ENCODE measurements around the gene ST3GAL4. TPM values are rescaled to one million over a fixed set of nuclear protein-coding genes. Genes with fewer than 3 reads are reported as not detected.

Gene ST3GAL4
- total and polyA plus RNA-seq, 2 experiments from 2014 or later: 27.3 to 53.3 TPM

- no peaks in the 10 kb centered on the region for H3K27me3 ChIP-seq (replicated peaks; ENCODE audit: insufficient read depth)
- no peak for TF ChIP-seq EZH2phosphoT487 (IDR thresholded peaks at IDR 0.05; ENCODE audit: insufficient read depth, low read depth)
- TF ChIP-seq EZH2 (IDR thresholded peaks at IDR 0.05; ENCODE audit: insufficient read depth, poor library complexity, severe bottlenecking): no peak
- DNase-seq: peak; percentile 45
- H3K4me2 ChIP-seq (ENCODE audit: unreplicated experiment): peak overlapping the region; percentile 93
- H3K9ac ChIP-seq: peak overlapping the region; percentile 89
- H3K79me2 ChIP-seq (ENCODE audit: insufficient read depth): peaks cover 79% of the 10 kb centered on the region
- H3K9me3 ChIP-seq (ENCODE audit: low read depth): no peaks in the 10 kb centered on the region
- WGBS, 2 experiments (ENCODE audit: low coverage in 1 of 2, low lambda C conversion rate in 2 of 2, missing lambda C conversion rate in 2 of 2): 27 to 29% methylated on average over 18 of the region's 18 CpGs
- no peaks in the 10 kb centered on the region for H3K9me2 ChIP-seq (ENCODE audit: insufficient read depth)
- H3K36me3 ChIP-seq (ENCODE audit: low read depth): no peaks in the 10 kb centered on the region
- no peaks in the 10 kb centered on the region for H4K20me1 ChIP-seq (ENCODE audit: insufficient read depth)
- in situ Hi-C loops (cut with MboI): no loop called here
- H3F3A ChIP-seq (ENCODE audit: insufficient read depth): peaks cover 14% of the 10 kb centered on the region
- peak overlapping the region; percentile 80 for H3K4me3 ChIP-seq
- peak overlapping the region; percentile 95; the same call in 1 of the 2 replicates for H3K27ac ChIP-seq
- peaks cover 47% of the 10 kb centered on the region for H3K4me1 ChIP-seq (ENCODE audit: insufficient read depth)
- H2AFZ ChIP-seq: peak overlapping the region; percentile 31; the same call in 1 of the 2 replicates
Observed at GRCh38 chr11:126357969-126358762, 2.7 kb downstream of the ST3GAL4 start.

- peaks cover 85% of the 10 kb centered on the region for H3K79me2 ChIP-seq (ENCODE audit: insufficient read depth)
Observed at GRCh38 chr11:126358763-126359160, 3.3 kb downstream of the ST3GAL4 start.

GRCh38 chr11:126359431-126360048 is 4.1 kb downstream of the ST3GAL4 start:
- WGBS, 2 experiments (ENCODE audit: low coverage in 1 of 2, low lambda C conversion rate in 2 of 2, missing lambda C conversion rate in 2 of 2): 4 to 6% methylated on average over 14 to 16 of the region's 16 CpGs
- peak overlapping the region; percentile 53 for H3K4me2 ChIP-seq (ENCODE audit: unreplicated experiment)
- H3F3A ChIP-seq (ENCODE audit: insufficient read depth): 0 out of 2 replicates have a peak, but pooled peaks cover 5% of the 10 kb centered on the region
- peaks cover 41% of the 10 kb centered on the region for H3K4me1 ChIP-seq (ENCODE audit: insufficient read depth)
- H3K27ac ChIP-seq: peak overlapping the region; percentile 48
- in situ Hi-C loops (cut with MboI): no loop called here
- no peaks in the 10 kb centered on the region for H4K20me1 ChIP-seq (ENCODE audit: insufficient read depth)
- no peaks in the 10 kb centered on the region for H3K27me3 ChIP-seq (replicated peaks; ENCODE audit: insufficient read depth)
- peak; percentile 86 for DNase-seq
- H3K9me2 ChIP-seq (ENCODE audit: insufficient read depth): no peaks in the 10 kb centered on the region
- peak overlapping the region; percentile 40 for H3K9ac ChIP-seq
- no peaks in the 10 kb centered on the region for H3K9me3 ChIP-seq (ENCODE audit: low read depth)
- H3K36me3 ChIP-seq (ENCODE audit: low read depth): no peaks in the 10 kb centered on the region
- H3K4me3 ChIP-seq: peak overlapping the region; percentile 24; the same call in 1 of the 2 replicates
- TF ChIP-seq EZH2phosphoT487 (IDR thresholded peaks at IDR 0.05; ENCODE audit: insufficient read depth, low read depth) (no peak), EZH2 (IDR thresholded peaks at IDR 0.05; ENCODE audit: insufficient read depth, poor library complexity, severe bottlenecking) (no peak)
- peaks cover 84% of the 10 kb centered on the region for H3K79me2 ChIP-seq (ENCODE audit: insufficient read depth)
- H2AFZ ChIP-seq: 0 out of 2 replicates have a peak overlapping the region, but pooled peaks have one; percentile 6

More at GRCh38 chr11:126358763-126359160, 3.3 kb downstream of the ST3GAL4 start:
- H3K27me3 ChIP-seq (replicated peaks; ENCODE audit: insufficient read depth): no peaks in the 10 kb centered on the region
- no peak for DNase-seq
- TF ChIP-seq EZH2 (IDR thresholded peaks at IDR 0.05; ENCODE audit: insufficient read depth, poor library complexity, severe bottlenecking): no peak
- no peak for TF ChIP-seq EZH2phosphoT487 (IDR thresholded peaks at IDR 0.05; ENCODE audit: insufficient read depth, low read depth)
- peak overlapping the region; percentile 48; the same call in 1 of the 2 replicates for H3K27ac ChIP-seq
- peaks cover 8% of the 10 kb centered on the region; the same call in 1 of the 2 replicates for H3F3A ChIP-seq (ENCODE audit: insufficient read depth)
- no peaks in the 10 kb centered on the region for H3K36me3 ChIP-seq (ENCODE audit: low read depth)
- H3K9me2 ChIP-seq (ENCODE audit: insufficient read depth): no peaks in the 10 kb centered on the region
- peaks cover 43% of the 10 kb centered on the region for H3K4me1 ChIP-seq (ENCODE audit: insufficient read depth)
- H3K9ac ChIP-seq: peak overlapping the region; percentile 89; the same call in 1 of the 2 replicates
- 24 to 28% methylated on average over 2 of the region's 2 CpGs for WGBS, 2 experiments (ENCODE audit: low coverage in 1 of 2, low lambda C conversion rate in 2 of 2, missing lambda C conversion rate in 2 of 2)
- in situ Hi-C loops (cut with MboI): no loop called here
- no peaks in the 10 kb centered on the region for H4K20me1 ChIP-seq (ENCODE audit: insufficient read depth)
- H3K9me3 ChIP-seq (ENCODE audit: low read depth): no peaks in the 10 kb centered on the region
- no peak overlapping the region for H2AFZ ChIP-seq
- peak overlapping the region; percentile 53 for H3K4me2 ChIP-seq (ENCODE audit: unreplicated experiment)
- H3K4me3 ChIP-seq: no peak overlapping the region

GRCh38 chr11:126360049-126360446 is 4.6 kb downstream of the ST3GAL4 start:
- Histone ChIP-seq H3K27ac (peak overlapping the region; percentile 48), H3F3A (ENCODE audit: insufficient read depth) (0 out of 2 replicates have a peak, but pooled peaks cover 5% of the 10 kb centered on the region), H4K20me1 (ENCODE audit: insufficient read depth) (no peaks in the 10 kb centered on the region), H3K4me1 (ENCODE audit: insufficient read depth) (peaks cover 41% of the 10 kb centered on the region), H3K27me3 (replicated peaks; ENCODE audit: insufficient read depth) (no peaks in the 10 kb centered on the region), H2AFZ (0 out of 2 replicates have a peak overlapping the region, but pooled peaks have one; percentile 6), H3K36me3 (ENCODE audit: low read depth) (no peaks in the 10 kb centered on the region), H3K4me2 (ENCODE audit: unreplicated experiment) (peak overlapping the region; percentile 53), H3K4me3 (peak overlapping the region; percentile 24; the same call in 1 of the 2 replicates), H3K9ac (peak overlapping the region; percentile 40), H3K9me3 (ENCODE audit: low read depth) (no peaks in the 10 kb centered on the region), H3K9me2 (ENCODE audit: insufficient read depth) (no peaks in the 10 kb centered on the region), H3K79me2 (ENCODE audit: insufficient read depth) (peaks cover 79% of the 10 kb centered on the region)
- TF ChIP-seq EZH2 (IDR thresholded peaks at IDR 0.05; ENCODE audit: insufficient read depth, poor library complexity, severe bottlenecking): no peak
- peak; percentile 46 for DNase-seq
- 17 to 24% methylated on average over 8 of the region's 8 CpGs for WGBS, 2 experiments (ENCODE audit: low coverage in 1 of 2, low lambda C conversion rate in 2 of 2, missing lambda C conversion rate in 2 of 2)
- in situ Hi-C loops (cut with MboI): no loop called here

Data from GM23248 (cell line).